A549 (cell line): ENCODE results near the gene CLTCL1.

Experiments used
- POLR2A ChIP-seq: IDR thresholded peaks from 2 replicates; pipeline ENCODE4 v1.6.1; 2012; ENCODE audit warnings: mild to moderate bottlenecking, low read length
- RARB ChIP-seq: fragments of 250-450 bp; sonication (Bioruptor Pico); IDR thresholded peaks from 2 replicates; pipeline ENCODE4 v1.8.0; 2021; ENCODE audit warnings: mild to moderate bottlenecking, moderate library complexity
- TF ChIP-seq, protein P1 (sequence below): fragments of >200 bp; sonication (Bioruptor Twin); formaldehyde crosslinking; IDR thresholded peaks from 3 replicates; pipeline ENCODE4 v1.5.1; 2016
- TF ChIP-seq, protein P2 (sequence below): IDR thresholded peaks from 2 replicates; pipeline ENCODE4 v1.6.1; 2012

DNA sequence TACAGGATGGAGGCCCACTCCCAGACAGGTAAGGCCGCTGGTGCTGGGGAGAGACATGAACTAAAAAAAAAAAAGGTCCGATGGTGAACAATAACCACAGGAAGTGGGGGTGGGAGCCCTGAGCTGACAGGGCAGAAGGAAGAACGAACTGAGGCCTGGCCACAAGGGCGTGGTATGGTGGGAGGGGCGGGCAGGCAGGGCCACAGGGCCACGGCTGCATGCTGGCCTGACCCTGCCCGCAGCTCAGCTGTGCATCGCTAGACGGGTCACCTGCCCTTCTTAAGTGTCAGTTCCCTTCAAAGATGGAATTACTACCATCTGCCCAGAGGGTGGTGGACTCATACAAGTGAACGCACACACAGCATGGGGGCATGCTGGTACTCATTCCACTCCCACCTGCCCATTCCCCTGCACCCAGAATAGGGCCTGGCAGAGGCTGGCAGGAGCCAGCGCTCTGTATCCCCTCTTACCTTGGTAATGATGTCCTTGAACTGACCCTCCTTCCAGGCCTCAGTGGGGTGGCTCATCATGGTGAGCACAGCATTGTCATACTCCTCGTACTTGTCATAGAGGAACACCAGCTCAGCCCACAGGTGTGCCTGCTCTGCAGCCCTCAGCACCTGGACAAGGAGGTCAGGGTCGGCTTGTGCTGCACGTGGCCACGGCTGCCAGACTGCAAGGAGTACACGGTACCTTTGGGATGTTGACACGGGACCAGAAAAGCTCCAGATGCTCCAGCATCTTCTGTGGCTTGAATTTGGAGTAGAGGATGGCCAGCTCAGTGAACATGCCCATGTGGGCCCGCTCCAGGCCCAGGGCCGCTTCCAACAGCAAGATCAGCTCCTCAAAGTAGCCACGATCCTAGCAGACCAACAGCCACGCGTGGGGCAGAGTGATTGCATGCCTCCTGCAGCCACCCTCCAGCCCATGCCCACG lies 95.5 kb downstream of the CLTCL1 start:
- TF ChIP-seq, protein P1, sequence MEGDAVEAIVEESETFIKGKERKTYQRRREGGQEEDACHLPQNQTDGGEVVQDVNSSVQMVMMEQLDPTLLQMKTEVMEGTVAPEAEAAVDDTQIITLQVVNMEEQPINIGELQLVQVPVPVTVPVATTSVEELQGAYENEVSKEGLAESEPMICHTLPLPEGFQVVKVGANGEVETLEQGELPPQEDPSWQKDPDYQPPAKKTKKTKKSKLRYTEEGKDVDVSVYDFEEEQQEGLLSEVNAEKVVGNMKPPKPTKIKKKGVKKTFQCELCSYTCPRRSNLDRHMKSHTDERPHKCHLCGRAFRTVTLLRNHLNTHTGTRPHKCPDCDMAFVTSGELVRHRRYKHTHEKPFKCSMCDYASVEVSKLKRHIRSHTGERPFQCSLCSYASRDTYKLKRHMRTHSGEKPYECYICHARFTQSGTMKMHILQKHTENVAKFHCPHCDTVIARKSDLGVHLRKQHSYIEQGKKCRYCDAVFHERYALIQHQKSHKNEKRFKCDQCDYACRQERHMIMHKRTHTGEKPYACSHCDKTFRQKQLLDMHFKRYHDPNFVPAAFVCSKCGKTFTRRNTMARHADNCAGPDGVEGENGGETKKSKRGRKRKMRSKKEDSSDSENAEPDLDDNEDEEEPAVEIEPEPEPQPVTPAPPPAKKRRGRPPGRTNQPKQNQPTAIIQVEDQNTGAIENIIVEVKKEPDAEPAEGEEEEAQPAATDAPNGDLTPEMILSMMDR, result no peak
- TF ChIP-seq POLR2A (no peak), RARB (CRISPR knock-in tag) (no peak)
- TF ChIP-seq, protein P2, sequence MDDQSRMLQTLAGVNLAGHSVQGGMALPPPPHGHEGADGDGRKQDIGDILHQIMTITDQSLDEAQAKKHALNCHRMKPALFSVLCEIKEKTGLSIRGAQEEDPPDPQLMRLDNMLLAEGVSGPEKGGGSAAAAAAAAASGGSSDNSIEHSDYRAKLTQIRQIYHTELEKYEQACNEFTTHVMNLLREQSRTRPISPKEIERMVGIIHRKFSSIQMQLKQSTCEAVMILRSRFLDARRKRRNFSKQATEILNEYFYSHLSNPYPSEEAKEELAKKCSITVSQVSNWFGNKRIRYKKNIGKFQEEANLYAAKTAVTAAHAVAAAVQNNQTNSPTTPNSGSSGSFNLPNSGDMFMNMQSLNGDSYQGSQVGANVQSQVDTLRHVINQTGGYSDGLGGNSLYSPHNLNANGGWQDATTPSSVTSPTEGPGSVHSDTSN, result no peak
